ENCODE results near the gene PLCB1. TPM values are rescaled to one million over a fixed set of nuclear protein-coding genes. Genes with fewer than 3 reads are reported as not detected.

PLCB1 gene
- polyA plus RNA-seq, 3 donors = 36.5 to 51.1 (median 46.4) TPM

DNA sequence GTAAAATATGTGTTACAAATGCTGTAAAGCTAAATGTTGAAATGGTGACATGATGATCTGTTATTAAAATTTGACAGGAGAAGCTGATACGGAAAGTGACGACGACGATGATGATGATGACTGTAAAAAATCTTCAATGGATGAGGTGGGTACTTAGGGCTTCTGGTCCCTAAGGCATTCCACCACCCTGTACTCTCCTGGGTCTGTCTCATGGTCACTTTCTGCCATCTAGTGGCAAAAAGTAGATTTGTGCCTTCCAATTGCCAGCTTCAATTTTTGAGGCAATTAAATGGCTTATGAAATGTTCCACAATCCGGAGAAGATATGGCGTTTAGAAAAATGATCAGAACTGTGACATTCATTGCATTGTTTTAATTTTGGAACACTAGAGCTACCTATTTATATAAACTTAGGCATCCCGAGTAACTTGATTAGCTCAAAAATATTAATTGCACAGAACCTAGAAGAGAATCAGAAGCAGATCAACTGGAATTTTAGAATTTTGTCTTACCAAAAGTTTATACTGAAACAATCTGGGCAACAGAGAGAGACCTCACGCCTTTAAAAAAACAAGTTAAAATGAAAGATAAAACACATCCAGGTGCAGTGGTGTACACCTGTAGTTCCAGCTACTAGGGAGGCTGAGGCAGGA, 590.3 kb downstream of the PLCB1 start:
- peak; percentile 31 to 69 (median 52) for DNase-seq (ENCODE audit: extremely low read depth in 1 of 11, low read depth in 9 of 11, low spot score in 4 of 11)

DNA sequence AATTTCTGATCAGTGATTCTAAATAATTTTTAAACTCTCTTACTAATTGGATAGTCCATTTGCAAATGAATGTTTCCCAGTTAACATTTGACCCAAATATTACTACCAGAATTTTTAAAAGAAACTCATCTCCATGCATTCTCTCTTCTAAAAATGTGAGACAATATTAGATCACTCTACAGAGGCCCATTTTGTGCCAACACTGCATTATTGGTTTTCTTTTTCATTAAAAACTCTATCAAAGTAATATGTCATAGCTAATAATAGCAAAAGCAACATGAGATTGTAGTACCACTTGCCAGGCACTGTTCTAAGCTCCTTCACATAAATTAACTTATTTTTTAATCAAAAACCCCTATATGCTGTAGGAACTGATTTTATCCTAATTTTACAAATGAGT, 591.2 kb downstream of the PLCB1 start:
- DNase-seq (ENCODE audit: extremely low read depth in 1 of 11, low read depth in 9 of 11, low spot score in 4 of 11) = no peak

DNA sequence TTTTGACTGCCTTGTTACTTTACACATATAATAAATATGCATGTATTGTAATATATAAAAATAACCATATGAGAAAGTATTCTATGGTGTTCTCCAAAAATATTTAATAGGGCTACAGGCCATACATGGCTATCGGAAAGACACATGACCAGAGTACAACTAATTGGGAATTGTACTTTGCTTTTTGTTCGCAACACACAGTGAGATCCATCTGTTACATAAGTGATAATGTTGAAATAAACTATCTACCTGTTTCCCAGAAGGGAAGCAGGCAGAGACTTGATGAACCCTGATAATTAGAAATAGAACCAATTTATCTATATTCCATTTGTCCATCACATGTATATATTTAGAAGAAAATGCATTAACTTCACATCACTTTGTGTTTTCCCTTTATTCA, 592.8 kb downstream of the PLCB1 start:
- DNase-seq (ENCODE audit: extremely low read depth in 1 of 11, low read depth in 9 of 11, low spot score in 4 of 11) = no peak

DNA sequence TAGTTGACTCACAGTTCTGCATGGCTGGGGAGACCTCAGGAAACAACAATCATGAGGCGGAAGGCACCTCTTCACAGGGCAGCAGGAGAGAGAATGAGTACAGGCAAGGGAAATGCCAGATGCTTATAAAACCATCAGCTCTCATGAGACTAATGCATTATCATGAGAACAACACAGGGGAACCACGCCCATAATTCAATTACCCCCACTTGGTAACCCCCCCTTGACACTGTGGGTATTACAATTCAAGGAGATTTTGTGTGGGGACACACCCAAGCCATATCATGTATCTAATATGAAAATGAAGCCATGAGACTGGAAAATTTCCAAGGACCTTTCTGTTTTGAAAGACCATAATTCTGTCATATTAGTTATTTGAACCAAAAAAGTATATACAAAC, 594.4 kb downstream of the PLCB1 start:
- DNase-seq (ENCODE audit: extremely low read depth in 1 of 11, low read depth in 9 of 11, low spot score in 4 of 11) = no peak

DNA sequence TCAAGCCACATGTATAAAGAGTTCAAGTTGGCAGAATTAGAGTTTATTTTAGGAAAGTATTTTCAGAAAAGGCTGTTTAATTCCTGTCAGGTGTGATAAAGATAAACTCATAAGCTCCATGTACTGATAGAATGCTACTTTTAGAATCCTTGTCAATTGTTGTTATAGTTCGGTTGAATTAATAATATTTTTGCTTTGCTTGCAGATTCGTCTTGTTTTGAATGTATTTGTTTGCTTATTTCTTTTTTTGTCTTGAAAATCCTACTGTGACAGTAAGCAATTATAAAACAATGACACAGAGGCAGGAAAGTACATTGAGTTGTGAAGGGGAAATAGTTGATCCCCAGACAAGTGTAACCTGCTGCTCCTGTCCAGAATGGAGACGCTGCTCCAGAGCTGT, 602.9 kb downstream of the PLCB1 start:
- no peak for DNase-seq (ENCODE audit: extremely low read depth in 1 of 11, low read depth in 9 of 11, low spot score in 4 of 11)

DNA sequence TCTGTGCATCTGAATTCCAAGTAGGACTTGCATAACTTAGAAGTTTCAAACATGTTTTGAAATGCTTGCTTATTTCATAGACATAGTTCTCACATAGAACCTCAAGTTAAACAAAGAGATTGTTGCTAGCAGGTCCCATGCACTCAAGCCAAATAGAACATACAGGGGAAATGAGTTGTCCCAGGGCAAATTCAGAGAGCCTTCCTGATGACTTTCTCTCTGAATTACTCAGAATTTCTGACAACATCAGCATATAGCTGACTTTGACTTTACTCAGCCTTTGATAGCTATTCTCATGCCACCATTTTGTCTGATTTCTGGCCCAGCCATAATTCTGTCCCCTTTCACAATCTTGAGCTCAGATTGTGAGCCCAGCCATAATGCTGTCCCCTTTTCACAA, 603.6 kb downstream of the PLCB1 start:
- no peak for DNase-seq (ENCODE audit: extremely low read depth in 1 of 11, low read depth in 9 of 11, low spot score in 4 of 11)

DNA sequence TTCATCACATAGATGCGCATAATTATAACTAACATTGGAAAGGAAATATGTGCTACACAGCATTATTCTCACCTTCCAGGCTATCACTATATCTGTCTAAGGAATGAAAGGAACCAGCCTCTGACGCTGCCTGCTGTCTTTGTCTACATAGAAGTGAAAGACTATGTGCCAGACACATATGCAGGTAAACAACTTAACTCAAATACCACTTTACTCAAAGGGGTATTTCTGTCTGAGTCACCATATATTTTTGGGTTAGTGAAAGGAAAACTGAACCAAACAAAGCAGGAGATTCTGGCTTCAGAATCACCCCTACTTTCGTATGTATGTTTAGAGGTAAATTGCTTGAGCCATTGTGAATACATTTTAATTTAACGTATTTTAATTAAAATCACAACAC, 608.2 kb downstream of the PLCB1 start:
- DNase-seq (ENCODE audit: extremely low read depth in 1 of 11, low read depth in 9 of 11, low spot score in 4 of 11) = no peak

DNA sequence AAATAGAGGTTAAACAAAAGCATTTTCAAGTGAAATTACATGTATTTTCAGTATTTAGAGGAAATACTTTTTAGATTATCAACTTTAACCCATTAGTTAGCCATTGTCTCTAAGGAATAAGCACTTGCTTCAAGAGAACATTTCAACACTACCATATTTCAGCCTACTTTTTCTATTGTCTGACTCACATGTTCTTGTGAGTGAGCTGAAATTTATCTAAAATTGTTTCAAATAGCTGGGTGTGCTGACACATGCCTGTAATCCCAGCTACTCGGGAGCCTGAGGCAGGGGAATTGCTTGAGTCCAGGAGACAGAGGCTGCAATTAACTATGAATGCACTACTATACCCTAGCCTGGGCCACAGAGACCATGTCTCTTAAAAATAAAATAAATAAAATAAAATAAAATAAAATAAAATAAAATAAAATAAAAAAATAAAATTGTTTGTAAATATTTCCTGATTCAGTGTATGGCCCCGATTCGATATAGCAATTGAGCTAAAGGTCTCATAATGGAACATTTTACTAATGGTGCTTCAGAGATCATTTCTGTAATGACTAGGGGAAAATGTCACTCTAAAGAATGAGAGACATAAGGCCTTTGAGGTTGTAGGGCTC, 612.3 kb downstream of the PLCB1 start:
- no peak for DNase-seq (ENCODE audit: extremely low read depth in 1 of 11, low read depth in 9 of 11, low spot score in 4 of 11)

DNA sequence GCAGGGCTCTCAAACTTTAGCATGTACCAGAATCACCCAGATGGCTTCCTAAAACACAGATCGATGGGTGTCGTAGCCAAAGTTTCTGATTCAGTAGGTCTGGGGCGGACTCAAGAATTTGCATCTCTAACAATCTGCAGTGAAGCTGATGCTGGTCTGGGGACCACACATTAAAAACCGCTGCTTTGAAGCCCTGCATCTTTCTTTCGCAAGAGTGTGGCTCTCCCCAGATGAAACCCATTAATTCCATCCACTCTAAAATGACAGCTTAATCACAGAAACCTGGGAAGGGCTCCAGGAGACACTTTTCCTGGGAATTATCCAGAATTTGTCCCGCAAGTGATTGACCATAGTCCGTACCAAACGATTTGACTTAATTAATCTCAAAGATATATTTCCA, 617.0 kb downstream of the PLCB1 start:
- DNase-seq (ENCODE audit: extremely low read depth in 1 of 11, low read depth in 9 of 11, low spot score in 4 of 11) = no peak

DNA sequence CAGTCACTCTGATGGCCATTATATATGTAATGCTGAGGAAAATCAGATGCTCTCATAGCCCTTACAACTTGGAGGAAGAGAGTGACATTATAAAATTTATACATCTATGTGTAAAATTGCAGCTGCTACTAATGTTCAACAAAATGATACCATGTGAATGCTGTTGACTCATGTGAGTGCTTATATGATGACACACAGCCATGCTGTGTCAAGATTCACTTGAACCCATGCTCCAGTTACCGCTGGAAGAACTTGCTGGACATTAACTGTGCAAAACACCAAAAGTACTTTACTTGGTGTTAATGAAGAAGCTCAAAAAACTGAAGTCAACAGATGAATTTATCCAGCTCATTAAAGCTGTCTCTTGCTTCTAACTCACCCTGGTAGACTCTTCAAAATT, 617.9 kb downstream of the PLCB1 start:
- DNase-seq (ENCODE audit: extremely low read depth in 1 of 11, low read depth in 9 of 11, low spot score in 4 of 11) = no peak

DNA sequence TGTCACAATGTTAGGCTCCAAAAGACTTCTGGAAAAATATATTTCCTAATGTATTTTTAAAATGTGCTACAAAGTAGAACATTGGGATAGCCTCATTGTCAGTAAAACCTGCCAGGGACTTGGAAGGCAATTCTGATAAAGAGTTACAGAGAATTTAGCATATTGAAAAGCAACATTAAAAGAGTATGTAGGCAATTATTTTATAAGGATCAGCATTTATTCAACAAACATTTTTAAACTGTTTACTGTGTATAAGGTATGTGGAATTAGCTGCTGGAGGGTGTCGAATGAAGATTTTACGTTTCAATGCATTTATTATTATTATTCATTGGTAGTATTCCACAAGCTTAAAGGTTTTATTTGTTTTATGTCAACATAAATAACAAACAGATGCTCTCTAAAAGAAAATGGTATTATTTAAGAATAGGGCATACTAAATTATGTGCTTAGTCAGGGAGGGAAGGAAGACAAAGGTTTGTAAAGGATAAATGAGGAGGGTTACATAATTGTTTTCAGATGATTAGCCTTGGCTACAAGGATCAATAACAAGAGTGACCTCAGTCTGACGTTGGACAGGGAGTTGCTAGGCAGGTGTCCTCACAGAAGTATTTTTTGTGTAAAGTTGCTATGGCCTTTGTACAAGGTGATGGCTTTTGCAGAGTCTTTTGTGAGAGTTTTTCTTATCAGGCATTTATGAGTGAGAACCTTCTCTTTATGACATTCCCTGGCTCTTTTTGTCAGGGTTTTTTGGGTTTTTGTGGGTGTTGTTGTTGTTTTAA, 623.5 kb downstream of the PLCB1 start:
- DNase-seq (ENCODE audit: extremely low read depth in 1 of 11, low read depth in 9 of 11, low spot score in 4 of 11) = no peak

DNA sequence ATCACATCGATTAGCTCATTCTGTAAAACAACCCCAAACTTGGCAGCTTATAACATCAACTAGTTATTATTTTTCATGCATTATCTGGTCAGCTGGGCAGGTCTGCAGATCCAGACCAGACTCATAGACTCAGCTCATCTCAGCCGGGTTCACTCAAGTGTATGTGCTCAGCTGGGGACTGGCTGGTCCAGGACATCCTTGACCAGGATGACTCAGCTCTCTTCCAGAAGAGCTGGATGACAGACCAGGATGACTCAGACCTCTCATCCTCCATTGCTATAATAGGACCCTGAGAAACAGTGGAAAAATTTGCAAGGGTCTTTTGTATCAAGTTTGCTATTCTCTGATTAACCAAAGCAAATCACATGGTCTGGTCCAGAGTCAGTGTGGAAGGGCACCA, 624.3 kb downstream of the PLCB1 start:
- peak in 1 of 11 donors; percentile 5 for DNase-seq (ENCODE audit: extremely low read depth in 1 of 11, low read depth in 9 of 11, low spot score in 4 of 11)

DNA sequence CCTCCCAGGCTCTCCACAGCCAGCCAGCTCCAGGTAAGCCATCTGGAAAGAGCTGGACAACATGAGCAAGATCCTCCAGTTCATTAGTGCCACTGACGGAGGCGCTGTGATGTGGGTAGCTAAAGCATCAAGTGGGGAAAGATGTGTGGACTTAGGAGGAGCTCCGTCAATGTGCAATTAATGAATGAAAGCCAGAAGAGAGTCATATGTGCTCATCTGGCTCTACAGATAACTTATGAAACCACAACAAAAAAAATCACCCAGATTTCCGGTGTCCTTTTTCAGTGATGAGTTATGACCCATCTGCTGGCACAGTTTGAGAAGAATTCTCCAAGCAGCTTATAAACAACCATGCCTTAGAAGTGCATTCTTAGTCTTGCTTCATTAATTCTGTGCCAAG, 625.1 kb downstream of the PLCB1 start:
- DNase-seq (ENCODE audit: extremely low read depth in 1 of 11, low read depth in 9 of 11, low spot score in 4 of 11) = peak in 1 of 11 donors; percentile 12

DNA sequence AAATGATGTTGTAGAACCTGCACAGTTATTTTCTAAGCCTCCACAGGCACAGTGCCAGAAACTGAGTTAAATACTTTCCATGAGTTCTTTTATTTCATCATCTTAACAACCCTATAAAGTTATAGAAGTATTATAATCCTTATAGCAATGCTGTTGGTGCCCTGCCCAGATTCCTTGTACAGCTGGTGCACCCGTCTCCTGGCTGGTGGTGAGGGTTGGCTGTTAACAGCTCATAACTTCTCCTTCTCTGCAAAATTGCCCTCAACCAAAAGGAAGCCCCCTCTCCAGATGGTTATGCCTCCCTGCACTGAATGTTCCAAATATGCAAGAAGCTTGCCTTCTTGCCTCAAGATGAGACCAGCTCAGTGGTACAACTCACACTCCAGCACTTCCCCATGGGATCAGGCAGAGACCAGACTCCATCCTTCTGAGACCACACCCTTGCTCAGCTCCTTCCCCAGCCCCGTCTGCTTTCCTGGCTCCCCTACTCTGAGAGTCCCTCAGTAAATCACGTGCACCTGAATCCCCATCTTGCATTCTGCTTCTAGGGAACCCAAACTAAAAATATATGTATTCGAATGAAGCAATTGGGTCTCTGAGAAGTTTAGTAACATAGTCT, 632.4 kb downstream of the PLCB1 start:
- no peak for DNase-seq (ENCODE audit: extremely low read depth in 1 of 11, low read depth in 9 of 11, low spot score in 4 of 11)

DNA sequence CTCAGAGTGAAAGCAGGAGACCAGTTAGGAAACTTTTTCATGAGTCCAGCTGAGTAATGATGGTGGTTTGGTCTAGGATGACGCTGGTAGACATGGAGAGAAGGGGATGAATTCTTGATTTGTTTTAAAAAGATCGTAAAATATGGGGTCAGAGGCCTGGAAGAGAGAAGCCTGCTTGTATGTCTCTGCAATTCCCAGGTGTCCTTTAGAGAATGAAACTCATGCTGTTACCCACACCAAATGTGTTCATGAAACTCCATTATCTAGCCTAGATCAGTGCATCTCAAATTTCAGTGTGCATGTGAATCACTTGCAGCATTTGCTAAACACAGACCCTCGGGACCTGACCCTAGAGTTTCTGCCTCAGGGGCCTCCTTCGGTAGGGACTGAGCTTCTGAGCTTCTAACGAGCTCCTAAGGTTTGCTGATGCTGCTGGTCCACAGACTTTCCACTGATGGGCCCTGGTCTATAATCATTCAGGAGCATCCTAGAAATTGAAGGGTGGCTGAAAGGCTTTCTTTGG, 634.9 kb downstream of the PLCB1 start:
- no peak for DNase-seq (ENCODE audit: extremely low read depth in 1 of 11, low read depth in 9 of 11, low spot score in 4 of 11)

DNA sequence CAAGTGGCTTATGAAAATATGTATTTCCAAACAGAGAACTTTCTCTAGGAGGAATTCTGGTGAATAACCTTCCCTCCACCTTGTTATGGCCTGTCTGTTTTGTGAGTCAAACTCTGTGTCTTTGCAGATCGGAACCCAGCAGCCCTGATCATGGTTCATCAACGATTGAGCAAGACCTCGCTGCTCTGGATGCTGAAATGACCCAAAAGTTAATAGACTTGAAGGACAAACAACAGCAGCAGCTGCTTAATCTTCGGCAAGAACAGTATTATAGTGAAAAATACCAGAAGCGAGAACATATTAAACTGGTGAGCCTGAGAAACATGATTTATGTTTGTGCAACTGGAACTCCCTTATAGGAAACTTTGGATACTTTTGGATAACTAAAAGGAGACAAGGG, 642.3 kb downstream of the PLCB1 start:
- DNase-seq (ENCODE audit: extremely low read depth in 1 of 11, low read depth in 9 of 11, low spot score in 4 of 11) = no peak

DNA sequence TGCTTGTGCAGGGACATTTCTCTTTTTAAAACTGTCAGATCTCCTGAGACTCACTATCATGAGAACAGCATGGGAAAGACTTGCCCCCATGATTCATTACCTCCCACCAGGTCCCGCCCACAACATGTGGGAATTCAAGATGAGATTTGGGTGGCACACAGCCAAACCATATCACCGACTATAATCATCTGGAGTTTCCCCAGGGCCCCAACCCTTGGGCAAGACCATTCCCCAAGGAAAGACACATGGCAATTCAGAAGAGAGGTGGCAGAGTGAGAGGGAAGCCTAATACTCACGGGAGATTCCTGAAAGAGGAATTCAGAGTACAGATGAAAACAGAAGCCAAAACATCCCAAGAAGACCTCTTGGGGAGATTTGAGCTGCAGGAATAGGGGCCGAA, 645.8 kb downstream of the PLCB1 start:
- DNase-seq (ENCODE audit: extremely low read depth in 1 of 11, low read depth in 9 of 11, low spot score in 4 of 11) = no peak

DNA sequence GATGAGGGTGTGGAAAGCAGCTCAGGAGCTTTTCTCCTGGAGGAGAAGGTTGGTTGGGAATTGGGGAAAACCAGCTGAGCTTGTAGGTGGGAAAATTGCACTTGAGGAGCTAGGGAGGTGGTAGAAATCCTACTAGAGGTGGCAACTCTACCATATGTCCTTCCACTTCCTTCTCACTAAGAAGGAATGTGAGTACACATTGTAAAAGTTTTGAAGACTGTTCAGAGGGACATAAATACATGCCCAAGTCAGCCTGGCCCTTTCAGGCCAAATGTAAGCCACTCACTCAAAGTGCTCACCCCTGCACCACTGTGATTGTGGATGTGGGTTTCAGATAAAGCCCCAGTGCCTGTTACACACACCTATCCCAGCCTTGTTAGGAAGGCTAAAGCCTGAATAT, 646.3 kb downstream of the PLCB1 start:
- no peak for DNase-seq (ENCODE audit: extremely low read depth in 1 of 11, low read depth in 9 of 11, low spot score in 4 of 11)

DNA sequence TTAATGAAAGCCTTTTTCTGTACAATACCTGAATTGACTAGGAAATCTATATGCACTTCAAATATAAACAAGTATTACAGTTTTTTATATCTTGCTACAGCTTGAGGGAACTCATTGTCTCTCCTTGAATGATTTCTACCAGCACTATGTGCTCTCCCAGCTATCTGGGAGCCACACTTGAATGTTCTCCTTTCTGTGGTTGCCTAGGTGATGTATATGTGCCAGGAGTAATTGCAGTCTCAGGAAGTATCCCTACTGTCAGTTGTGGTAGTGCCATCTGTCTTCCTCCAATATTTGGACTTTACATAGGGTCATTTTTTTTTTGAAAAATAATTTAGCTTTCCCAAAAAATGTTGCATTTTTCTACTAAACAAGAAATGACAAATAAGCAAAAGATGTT, 648.8 kb downstream of the PLCB1 start:
- DNase-seq (ENCODE audit: extremely low read depth in 1 of 11, low read depth in 9 of 11, low spot score in 4 of 11) = no peak

DNA sequence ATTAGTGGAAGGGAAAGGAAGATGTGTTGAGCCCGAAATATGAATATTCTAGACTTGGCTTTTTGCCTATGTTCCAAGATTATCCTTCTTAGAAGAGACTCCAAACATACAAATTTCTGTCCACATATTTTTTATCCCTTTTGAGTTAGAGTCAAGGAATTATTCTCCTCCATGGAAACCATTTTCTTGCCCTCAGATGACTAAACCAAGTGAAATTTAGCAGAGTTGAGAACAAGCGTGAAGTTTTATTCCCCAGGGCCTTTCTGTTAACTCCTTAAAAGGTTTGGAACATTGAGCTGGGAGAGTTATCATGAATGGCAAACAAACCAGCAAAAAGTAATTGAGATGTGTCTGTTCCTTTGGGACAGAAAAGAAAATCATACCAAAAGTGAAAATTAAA, 650.7 kb downstream of the PLCB1 start:
- DNase-seq (ENCODE audit: extremely low read depth in 1 of 11, low read depth in 9 of 11, low spot score in 4 of 11) = no peak

Measured in renal cortex interstitium (tissue), 11 donors.